Astrocyte of the spinal cord (primary cell): ENCODE data around the gene TVP23A.

ENCODE experiments used
- DNase-seq: peaks from one replicate; pipeline ENCODE4 v3.0.0; 2011; ENCODE audit warnings: low read depth, low spot score
- H3K4me3 ChIP-seq: 2 replicates; pipeline ENCODE4 v1.5.1; 2011; ENCODE audit warnings: low read depth, mild to moderate bottlenecking, low read length, moderate library complexity
- in situ Hi-C: cut with HindIII; loops from 2 replicates; pipeline ENCODE4 v1.10.0; 2017; ENCODE audit warnings: low sequenced_read_pairs
- TF ChIP-seq, protein P1 (sequence below): IDR thresholded peaks from 2 replicates; pipeline ENCODE4 v1.5.1; 2012; ENCODE audit warnings: low read depth, mild to moderate bottlenecking, low read length, inconsistent platforms

Gene TVP23A

GRCh38 chr16:10859020-10859419, 40.4 kb upstream of the TVP23A start:
- DNase-seq, result no peak
- TF ChIP-seq, protein P1, sequence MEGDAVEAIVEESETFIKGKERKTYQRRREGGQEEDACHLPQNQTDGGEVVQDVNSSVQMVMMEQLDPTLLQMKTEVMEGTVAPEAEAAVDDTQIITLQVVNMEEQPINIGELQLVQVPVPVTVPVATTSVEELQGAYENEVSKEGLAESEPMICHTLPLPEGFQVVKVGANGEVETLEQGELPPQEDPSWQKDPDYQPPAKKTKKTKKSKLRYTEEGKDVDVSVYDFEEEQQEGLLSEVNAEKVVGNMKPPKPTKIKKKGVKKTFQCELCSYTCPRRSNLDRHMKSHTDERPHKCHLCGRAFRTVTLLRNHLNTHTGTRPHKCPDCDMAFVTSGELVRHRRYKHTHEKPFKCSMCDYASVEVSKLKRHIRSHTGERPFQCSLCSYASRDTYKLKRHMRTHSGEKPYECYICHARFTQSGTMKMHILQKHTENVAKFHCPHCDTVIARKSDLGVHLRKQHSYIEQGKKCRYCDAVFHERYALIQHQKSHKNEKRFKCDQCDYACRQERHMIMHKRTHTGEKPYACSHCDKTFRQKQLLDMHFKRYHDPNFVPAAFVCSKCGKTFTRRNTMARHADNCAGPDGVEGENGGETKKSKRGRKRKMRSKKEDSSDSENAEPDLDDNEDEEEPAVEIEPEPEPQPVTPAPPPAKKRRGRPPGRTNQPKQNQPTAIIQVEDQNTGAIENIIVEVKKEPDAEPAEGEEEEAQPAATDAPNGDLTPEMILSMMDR, result no peak
- H3K4me3 ChIP-seq, result no peak overlapping the region
- in situ Hi-C loops, result no loop called here

DNA sequence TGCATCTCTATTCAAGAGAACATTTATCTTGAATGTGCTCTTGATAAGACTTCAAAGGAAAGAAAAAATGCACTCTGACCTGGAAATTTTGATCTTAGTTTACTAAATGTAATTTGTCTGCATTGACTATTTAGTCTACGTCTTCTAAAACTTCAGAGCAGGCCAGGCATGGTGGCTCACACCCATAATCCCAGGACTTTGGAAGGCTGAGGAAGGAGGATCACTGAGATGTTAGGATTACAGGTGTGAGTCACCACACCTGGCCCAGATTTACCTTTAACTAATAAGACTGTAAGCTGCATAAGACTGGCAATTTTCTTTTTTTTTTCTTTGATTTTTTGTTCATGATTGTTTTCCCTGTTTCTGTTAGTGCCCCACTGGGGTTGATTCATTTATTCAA, 39.6 kb upstream of the TVP23A start:
- H3K4me3 ChIP-seq, result no peak overlapping the region
- TF ChIP-seq, protein P1, result no peak
- no peak for DNase-seq
- in situ Hi-C loops, result no loop called here

- H3K4me3 ChIP-seq, result no peak overlapping the region
- no peak for DNase-seq
- in situ Hi-C loops, result no loop called here
- TF ChIP-seq, protein P1, result no peak
Observed at GRCh38 chr16:10856042-10856441, 37.4 kb upstream of the TVP23A start.

DNA sequence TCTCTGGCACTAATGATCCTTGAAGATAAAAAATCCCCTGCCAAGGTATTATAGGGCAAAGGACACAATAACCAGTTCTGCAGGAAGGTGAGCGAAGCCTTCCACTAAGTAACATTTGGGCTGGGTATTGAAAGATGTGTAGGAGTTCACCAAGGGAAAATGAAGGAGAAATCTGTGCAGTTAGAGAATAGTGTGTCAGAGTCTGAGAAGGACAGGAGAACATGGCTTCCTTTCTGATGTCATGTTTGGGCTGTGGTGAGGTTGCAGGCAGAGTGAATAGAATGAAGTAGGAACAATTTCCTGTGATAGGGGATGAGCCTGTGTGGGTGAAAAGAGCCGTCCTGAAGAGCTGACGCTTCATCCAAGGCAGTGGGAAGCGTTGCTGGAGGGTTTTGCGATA, 34.4 kb upstream of the TVP23A start:
- TF ChIP-seq, protein P1, result no peak
- in situ Hi-C loops, result no loop called here

DNA sequence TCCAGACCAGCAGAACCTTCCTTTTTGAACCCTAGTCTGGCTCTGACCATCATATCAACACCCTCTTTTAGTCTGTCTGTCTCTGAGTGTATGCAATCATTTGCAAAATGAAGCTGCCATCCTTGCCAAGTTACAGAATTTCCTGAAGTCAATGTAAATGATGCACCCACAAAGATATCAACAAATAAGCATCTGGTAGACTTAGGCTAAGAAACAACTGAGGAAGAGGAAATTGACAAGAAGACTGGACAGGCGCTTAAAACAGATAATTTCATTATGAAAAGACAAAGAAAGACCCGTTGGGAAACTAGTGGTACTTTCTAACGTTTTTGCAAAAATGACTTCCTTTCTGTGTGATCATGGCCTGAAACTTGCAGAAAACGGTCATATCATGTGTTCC, 33.7 kb upstream of the TVP23A start:
- TF ChIP-seq, protein P1, result no peak
- in situ Hi-C loops, result no loop called here
- DNase-seq, result no peak
- H3K4me3 ChIP-seq, result no peak overlapping the region

More for the DNA sequence above, 34.4 kb upstream of the TVP23A start:
- no peak for DNase-seq
- H3K4me3 ChIP-seq, result no peak overlapping the region

DNA sequence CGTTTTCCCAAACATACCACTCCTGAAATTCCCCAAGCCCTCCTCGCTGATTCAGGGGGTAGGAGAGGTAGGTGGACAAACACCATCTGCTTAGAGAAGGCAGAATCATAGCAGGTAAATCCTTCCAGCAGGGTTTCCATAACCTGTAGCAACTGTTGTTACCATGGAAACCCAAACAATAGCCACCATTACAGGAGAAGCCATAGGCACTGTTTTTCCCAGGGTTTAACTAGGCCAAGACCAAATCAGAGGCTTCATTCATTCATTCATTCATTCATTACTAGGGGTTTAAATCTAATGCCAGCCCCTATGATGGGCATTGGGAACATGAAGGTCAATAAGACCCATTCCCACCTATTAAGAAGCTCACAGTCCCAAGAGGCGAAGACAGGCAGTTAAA, 32.9 kb upstream of the TVP23A start:
- no peak for DNase-seq
- no peak overlapping the region for H3K4me3 ChIP-seq
- TF ChIP-seq, protein P1, result no peak
- in situ Hi-C loops, result no loop called here

- in situ Hi-C loops, result no loop called here
- TF ChIP-seq, protein P1, result no peak
- DNase-seq, result no peak
- no peak overlapping the region for H3K4me3 ChIP-seq
Observed at GRCh38 chr16:10850478-10850850, 31.9 kb upstream of the TVP23A start.
